Activated CD8-positive, alpha-beta memory T cell treated with anti-CD3 and anti-CD28 coated beads for 24 hours (primary cell): ENCODE measurements around the gene SCYL1.

Source experiments
- DNase-seq: peaks from one replicate; pipeline ENCODE4 v3.0.0-alpha.2; 2020

The SCYL1 gene

GRCh38 chr11:65524741-65525545 lies at the start of gene SCYL1:
Gene SCYL1 (plus strand): TSS chr11:65525083. CDS start chr11:65525154, 71 bp downstream.
- peak; percentile 91 for DNase-seq

- no peak for DNase-seq
These were observed 48.2 kb upstream of the SCYL1 start for GRCh38 chr11:65476632-65477148.

- DNase-seq: peak; percentile 97
These were observed 47.5 kb upstream of the SCYL1 start for GRCh38 chr11:65477149-65477965.

DNA sequence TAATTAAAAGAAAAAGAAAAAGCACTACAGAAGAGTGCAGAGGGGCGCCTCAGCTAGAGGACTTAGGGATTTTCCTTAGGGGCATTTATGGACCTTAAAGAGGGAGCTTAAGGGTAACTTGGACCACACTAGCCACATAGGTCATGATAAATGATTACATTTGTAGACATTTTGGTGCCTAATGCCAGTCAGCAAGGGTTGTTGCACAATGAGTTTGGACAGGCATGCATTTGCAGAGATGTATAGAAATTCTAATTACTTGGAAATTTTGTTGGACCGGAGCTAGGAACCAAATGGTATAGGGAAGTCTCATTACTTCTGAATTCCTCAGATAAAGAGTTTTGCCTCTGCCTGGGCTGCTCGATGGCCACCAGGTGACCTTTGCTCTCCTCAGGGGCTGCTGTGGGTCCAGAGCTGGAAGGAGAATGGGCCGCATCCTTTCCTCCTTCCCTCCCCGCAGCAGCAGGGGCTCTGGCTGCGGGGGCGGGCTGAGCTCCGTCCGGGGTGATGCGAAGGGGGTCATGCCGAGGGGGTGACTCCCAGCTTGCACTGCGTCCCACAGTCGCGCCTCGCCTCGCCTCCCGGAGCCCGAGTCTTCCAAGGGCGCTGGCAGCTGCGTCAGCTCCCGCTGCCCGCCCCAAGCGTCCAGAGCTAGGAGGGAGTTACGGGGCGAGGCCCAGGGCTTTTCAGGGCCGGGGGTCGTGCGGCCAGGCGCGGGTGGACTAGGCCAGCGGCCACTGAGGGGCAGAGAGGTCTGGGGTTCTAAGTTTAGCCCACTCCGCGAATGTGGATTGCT lies 46.3 kb upstream of the SCYL1 start:
- DNase-seq: no peak

DNA sequence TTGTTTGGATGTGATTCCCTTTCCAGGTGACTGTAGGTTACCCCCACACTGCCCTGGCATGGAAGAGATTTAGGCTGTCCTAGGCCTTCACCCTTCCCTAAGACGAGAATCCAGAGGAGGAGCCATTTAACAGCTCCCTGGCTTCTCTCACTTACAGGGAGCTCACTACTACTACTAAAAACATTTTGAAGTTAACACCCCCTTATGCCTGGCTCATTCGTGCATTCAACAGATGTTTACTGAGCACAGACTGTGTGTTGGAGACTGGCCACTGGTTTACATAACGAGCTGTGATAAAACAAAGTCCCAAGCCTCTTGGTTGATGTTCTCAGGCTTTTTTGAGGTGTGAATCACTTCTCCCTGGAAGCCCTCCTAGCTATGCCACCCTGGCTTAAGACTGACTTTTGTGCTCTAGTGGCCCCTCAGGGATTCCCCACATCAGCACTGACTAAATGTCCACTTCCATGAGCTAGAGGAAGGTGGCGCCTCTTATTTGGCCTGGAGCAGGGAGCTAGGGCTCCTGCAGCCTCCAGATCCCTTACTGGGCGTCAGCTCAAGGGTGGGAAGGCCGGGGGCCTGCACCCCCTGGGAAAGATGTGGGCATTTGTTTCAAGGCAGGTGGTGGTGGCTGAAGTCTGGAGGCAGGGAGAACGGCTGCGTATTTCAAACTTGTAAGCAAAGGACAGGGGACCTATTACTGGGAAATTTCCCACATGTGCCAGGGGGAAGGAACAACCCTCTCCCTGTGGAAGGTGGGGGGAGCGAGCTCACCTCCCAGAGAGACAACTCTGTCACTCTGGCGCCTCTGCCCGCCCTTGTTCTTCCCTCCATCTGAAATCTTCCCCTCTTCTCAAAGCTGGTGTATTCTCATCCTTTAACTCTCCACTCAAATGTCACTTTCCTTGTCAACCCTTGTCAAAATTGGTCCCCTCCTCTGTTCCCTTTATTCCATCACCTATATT lies 45.4 kb upstream of the SCYL1 start:
- no peak for DNase-seq

- no peak for DNase-seq
These were observed 42.5 kb upstream of the SCYL1 start for GRCh38 chr11:65482306-65482850.

GRCh38 chr11:65485920-65486219 lies 39.0 kb upstream of the SCYL1 start:
- no peak for DNase-seq

GRCh38 chr11:65486570-65487466 lies 38.1 kb upstream of the SCYL1 start:
- no peak for DNase-seq

GRCh38 chr11:65487467-65488272 lies 37.2 kb upstream of the SCYL1 start:
- DNase-seq: no peak

- no peak for DNase-seq
These were observed 36.4 kb upstream of the SCYL1 start for GRCh38 chr11:65488273-65489034.

DNA sequence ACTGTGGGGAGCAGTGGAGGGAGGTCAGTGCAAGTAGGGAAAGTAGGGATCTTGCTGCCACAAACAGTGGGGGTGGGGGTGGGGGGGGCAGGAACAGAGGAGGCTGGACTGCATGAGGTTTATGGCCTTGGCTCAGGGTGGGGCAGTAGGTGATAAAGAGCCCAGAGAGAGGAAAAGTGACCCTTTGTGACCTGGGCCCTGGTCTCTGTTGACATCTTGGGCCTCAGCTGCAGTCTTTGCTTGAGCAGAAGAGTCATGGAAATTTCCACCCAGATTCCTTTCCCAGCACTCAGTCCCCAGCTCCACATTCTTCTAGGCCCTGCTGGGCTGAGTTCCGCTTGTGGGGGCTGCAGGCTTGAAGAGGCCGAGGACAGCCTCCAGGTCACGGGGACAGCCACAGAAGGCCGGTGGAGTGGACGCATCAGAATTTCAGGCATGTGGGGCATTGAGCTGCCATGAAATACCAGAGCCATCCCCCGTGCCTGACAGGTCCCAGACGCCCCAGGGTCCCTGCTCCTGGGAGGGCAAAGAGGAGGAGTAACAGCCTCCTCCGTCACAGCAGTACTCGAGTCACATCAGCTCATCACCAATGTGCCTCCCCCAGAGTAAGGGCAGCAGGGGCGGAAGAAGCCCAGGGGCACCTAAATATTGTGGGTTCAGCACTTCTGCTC lies 35.7 kb upstream of the SCYL1 start:
- no peak for DNase-seq

DNA sequence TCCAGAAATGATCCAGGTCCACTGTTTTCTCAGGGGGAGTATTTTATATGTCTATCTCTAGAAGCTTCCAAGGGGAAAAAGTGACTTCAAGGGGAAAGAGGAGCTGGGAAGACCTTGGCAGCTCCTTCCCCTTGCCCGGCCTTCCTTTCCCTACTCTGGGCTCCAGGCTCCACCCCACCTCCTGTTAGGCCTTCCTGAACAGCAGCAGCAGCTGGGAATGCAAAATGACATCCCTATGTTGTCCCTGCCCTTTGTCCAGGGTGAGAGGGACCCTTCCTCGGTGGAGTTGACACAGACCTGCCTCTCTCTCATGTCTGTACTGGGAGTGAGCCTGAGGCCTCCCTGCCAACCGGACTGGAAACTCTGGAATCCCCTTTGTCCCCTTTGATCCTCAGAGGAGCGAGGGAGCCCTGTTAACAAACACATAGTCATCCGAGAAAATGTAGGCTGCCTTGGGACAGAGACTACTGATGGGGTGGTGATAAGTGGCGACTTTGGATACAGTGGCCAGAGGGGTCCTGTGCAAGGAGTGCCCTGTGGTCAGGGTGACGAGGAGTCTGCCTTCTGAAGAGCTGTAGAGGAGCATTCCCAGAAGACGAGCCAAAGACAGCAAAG lies 35.1 kb upstream of the SCYL1 start:
- no peak for DNase-seq

DNA sequence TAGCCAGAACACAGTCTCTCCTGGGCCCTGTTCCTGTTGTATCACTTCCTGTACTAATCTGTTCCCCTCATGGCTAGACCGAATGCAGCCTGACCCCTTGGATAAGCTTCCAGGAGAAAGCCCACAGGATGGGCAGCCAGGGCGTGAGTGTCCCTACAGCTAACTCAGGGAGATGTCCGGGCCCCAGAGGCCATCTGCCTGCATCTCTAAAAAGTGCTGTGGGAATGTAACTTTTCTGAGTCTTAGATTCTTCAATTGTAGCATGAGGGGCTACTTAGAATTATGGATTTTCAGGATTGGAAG lies 33.8 kb upstream of the SCYL1 start:
- DNase-seq: no peak

DNA sequence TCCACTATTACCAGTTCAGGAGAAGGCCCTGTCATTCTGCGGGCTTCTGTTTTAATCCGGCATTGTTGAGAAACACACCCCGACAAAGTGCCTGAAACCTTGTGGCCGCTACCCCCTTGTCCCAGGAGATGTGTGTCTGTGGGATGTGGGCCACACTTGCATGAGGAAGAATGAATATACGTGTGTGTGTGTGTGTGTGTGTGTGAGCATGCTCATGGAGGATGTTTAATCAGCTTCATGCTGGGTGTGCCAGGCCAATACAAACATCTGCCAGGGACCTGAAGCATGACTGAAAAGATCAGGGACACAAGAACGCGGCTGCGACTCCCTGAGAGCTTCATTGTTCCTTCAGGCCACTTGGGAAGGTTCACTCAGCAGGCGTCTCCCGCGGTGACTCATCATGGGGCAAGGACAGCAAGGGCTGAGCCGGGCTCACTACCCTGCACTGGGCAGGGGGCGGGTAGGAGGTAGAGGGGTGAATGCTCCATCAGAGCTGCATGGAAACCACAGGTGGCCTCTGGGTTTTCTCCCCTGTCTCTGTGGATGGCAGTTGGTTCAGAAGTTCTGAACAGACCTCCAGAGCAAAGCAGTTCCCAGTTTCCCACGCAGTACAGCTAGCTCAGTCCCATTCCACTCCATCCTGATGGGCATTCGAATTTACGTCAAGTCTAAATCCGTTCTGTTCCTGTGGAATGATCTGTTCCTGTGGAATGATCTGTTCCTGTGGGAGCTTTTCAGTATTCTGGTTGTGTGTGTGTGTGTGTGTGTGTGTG lies 33.1 kb upstream of the SCYL1 start:
- no peak for DNase-seq

DNA sequence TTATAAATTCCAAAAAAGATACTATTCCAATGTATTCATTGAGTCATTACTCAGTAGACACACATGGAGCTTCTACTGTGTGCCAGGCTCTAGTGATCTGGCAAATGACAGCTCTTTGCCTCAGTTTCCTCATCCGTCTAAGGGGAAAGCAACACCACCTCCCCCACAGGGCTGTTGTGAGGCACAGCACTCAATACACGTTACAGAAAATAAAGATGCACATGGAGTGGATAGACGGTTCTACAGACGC lies 32.6 kb upstream of the SCYL1 start:
- DNase-seq: no peak

GRCh38 chr11:65492637-65493366 lies 32.1 kb upstream of the SCYL1 start:
- no peak for DNase-seq
